HepG2 (cell line): ENCODE data around the gene PDZD2. TPM values are rescaled to one million over a fixed set of nuclear protein-coding genes. Genes with fewer than 3 reads are reported as not detected.

Experiments used
- ATAC-seq: fragments of 200-7000 bp; cut with Tn5 transposase; 3 replicates; pipeline ENCODE4 v1.9.1; 2020; ENCODE audit warnings: mild to moderate bottlenecking, moderate library complexity
- BruUV-seq: library from RNA; stranded (reverse); fragments of 400-500 nt; replicated peaks from 2 replicates; lab custom pipeline; 2021; lab: Mats Ljungman, UMichigan
- CTCF ChIA-PET: fragments of 300-600 bp; formaldehyde crosslinking; extraction: SDS; loops from one replicate; lab custom pipeline; 2021; ENCODE audit warnings: low total read pairs, inconsistent platforms, low intra/inter-chr PET ratio; lab: Yijun Ruan, JAX
- POLR2A ChIA-PET: fragments of 350-600 bp; sonication (Branson Sonifier 250); formaldehyde crosslinking; loops from one replicate; lab custom pipeline; 2020; ENCODE audit warnings: antibody characterized with exemption, inconsistent platforms; lab: Yijun Ruan, JAX
- DNase-seq: peaks from one replicate; pipeline ENCODE4 v3.0.0-alpha.2; 2015; ENCODE audit warnings: low spot score
- FAIRE-seq: peaks from 3 replicates; lab custom pipeline; 2011; peaks lifted over from hg19 to GRCh38; lab: Jason Lieb, UNC
- H2AFZ ChIP-seq: one replicate; pipeline ENCODE4 v1.6.1; 2011; ENCODE audit warnings: low read length, inconsistent platforms
- H3K27ac ChIP-seq: fragments of 300-600 bp; 3 replicates; pipeline ENCODE4 v1.8.0; 2011; ENCODE audit warnings: mixed run types, mild to moderate bottlenecking, mixed read lengths, low read length, inconsistent platforms; ENCODE audit not compliant: insufficient read depth; ENCODE audit errors: extremely low read length
- H3K27me3 ChIP-seq, 2 experiments: fragments of 200-600 bp in 1 of 2; 2 replicates in 1 of 2; 3 replicates in 1 of 2; pipeline versions ENCODE4 v1.6.0 to v1.8.0; 2011; ENCODE audit warnings: low read length in 2 of 2, mild to moderate bottlenecking in 2 of 2, moderate library complexity in 2 of 2, inconsistent platforms in 1 of 2; ENCODE audit not compliant: insufficient read depth in 2 of 2, control insufficient read depth in 1 of 2
- H3K36me3 ChIP-seq, 2 experiments: fragments of 200-600 bp in 1 of 2; replicated peaks in 1 of 2; 2 replicates in 1 of 2; 3 replicates in 1 of 2; pipeline versions ENCODE4 v1.5.1 to v1.8.0; 2011; ENCODE audit warnings: low read length in 2 of 2, inconsistent platforms in 1 of 2; ENCODE audit not compliant: insufficient read depth in 2 of 2, control insufficient read depth in 1 of 2
- H3K4me1 ChIP-seq: 2 replicates; pipeline ENCODE4 v1.5.1; 2012; ENCODE audit warnings: low read length, inconsistent platforms; ENCODE audit not compliant: insufficient read depth
- H3K4me2 ChIP-seq: 2 replicates; pipeline ENCODE4 v1.6.0; 2011; ENCODE audit warnings: low read depth, low read length, inconsistent platforms
- H3K4me3 ChIP-seq, 3 experiments: fragments of 200-600 bp in 1 of 3; sonication (generic), shearing (Covaris generic) in 1 of 3; replicated peaks in 1 of 3; 2 replicates each; pipeline ENCODE4 v1.5.1; 2011 to 2016; ENCODE audit warnings: low read length in 3 of 3, inconsistent platforms in 2 of 3, low read depth in 2 of 3, mild to moderate bottlenecking in 2 of 3, control low read depth in 1 of 3, mixed read lengths in 1 of 3; ENCODE audit not compliant: insufficient read depth in 1 of 3
- H3K79me2 ChIP-seq: one replicate; pipeline ENCODE4 v1.6.1; 2011; ENCODE audit warnings: low read length, inconsistent platforms; ENCODE audit not compliant: insufficient read depth
- H3K9ac ChIP-seq: 2 replicates; pipeline ENCODE4 v1.6.0; 2011; ENCODE audit warnings: mild to moderate bottlenecking, low read depth, low read length, inconsistent platforms; ENCODE audit not compliant: insufficient read depth
- H3K9me3 ChIP-seq: 2 replicates; pipeline ENCODE4 v1.5.1; 2012; ENCODE audit warnings: mild to moderate bottlenecking, low read length
- H4K20me1 ChIP-seq: 2 replicates; pipeline ENCODE4 v1.6.0; 2011; ENCODE audit warnings: inconsistent platforms, mild to moderate bottlenecking, low read length, moderate library complexity; ENCODE audit not compliant: insufficient read depth
- JUND ChIP-seq: sonication (generic); formaldehyde crosslinking; IDR thresholded peaks from 2 replicates; pipeline ENCODE4 v1.8.0; 2022; ENCODE audit warnings: mild to moderate bottlenecking, missing genetic modification reagents
- RERE ChIP-seq: IDR thresholded peaks from 2 replicates; pipeline ENCODE4 v1.6.1; 2016; ENCODE audit warnings: low read depth, missing genetic modification reagents, missing compliant biosample characterization
- ZBTB4 ChIP-seq: sonication (generic); formaldehyde crosslinking; IDR thresholded peaks from 2 replicates; pipeline ENCODE4 v1.4.0; 2020; ENCODE audit warnings: missing genetic modification reagents, mild to moderate bottlenecking, borderline replicate concordance
- ZNF775 ChIP-seq: sonication (generic); formaldehyde crosslinking; IDR thresholded peaks from 2 replicates; pipeline ENCODE4 v1.4.0; 2020; ENCODE audit warnings: missing genetic modification reagents, mild to moderate bottlenecking, moderate library complexity, borderline replicate concordance
- WGBS: methylation state at CpG from one replicate; pipeline ENCODE4 v1.1.6; 2017; ENCODE audit warnings: low lambda C conversion rate; 5-methylcytosine and 5-hydroxymethylcytosine counted together
- in situ Hi-C: cut with HindIII; loops from 2 replicates; pipeline ENCODE4 v1.10.0; 2017; ENCODE audit warnings: low pct_unique_long_range_greater_than_20kb; ENCODE audit not compliant: extremely low pct_ligation_motif_present
- intact Hi-C: fragments of 100-400 bp; cut with micrococcal nuclease; formaldehyde crosslinking; loops from one replicate; pipeline ENCODE4 v1.10.0; 2022; ENCODE audit not compliant: unreplicated experiment
- polyA plus RNA-seq, 8 experiments: library from polyadenylated mRNA; depleted of rRNA in 3 of 8; stranded (reverse) in 7 of 8; unstranded in 1 of 8; fragments of >200 nt; fragmentation: Illumina TruSeq in 4 of 8; extraction: Trizol in 4 of 8; gene quantifications; 2 replicates each; pipeline versions ENCODE4 v1.2.1 to v1.2.3, GENCODE V29; 2011 to 2016; ENCODE audit warnings: low read depth in 4 of 8, missing spikeins in 1 of 8, mixed read lengths in 1 of 8; ENCODE audit not compliant: insufficient read depth in 1 of 8
- total RNA-seq, 5 experiments: library from RNA; depleted of rRNA; stranded (reverse); fragments of >200 nt; fragmentation: Illumina TruSeq; extraction: Trizol; gene quantifications; 2 replicates each; pipeline ENCODE4 v1.2.3, GENCODE V29; 2016; ENCODE audit warnings: low read depth in 1 of 5
- TF ChIP-seq, protein P1 (sequence below): sonication (generic); formaldehyde crosslinking; IDR thresholded peaks from 2 replicates; pipeline ENCODE4 v1.8.0; 2022; ENCODE audit warnings: missing genetic modification reagents, low read depth, mild to moderate bottlenecking, borderline replicate concordance
- TF ChIP-seq, protein P2 (sequence below): sonication (generic); formaldehyde crosslinking; conservative IDR thresholded peaks from 2 replicates; pipeline ENCODE4 v1.8.1; 2023; ENCODE audit warnings: missing genetic modification reagents
- TF ChIP-seq, protein P3 (sequence below): sonication (generic); formaldehyde crosslinking; conservative IDR thresholded peaks from 2 replicates; pipeline ENCODE4 v1.8.0; 2022; ENCODE audit warnings: missing genetic modification reagents

Gene PDZD2
- total and polyA plus RNA-seq, 2 of the 13 experiments (the other 11 are each of a cell fraction or from before 2014, with no cell fraction given), result 0.04 TPM; not detected in 1

- in situ Hi-C loops, result no loop called here
These were observed 206.4 kb downstream of the PDZD2 start for GRCh38 chr5:31845361-31845760.

More at GRCh38 chr5:31845361-31845760, 206.4 kb downstream of the PDZD2 start:
- H3K27ac ChIP-seq, result no peak overlapping the region
- BruUV-seq, result no TSS peak
- CTCF ChIA-PET, result no interaction called here
- H4K20me1 ChIP-seq, result no peaks in the 10 kb centered on the region
- no peak overlapping the region for H3K4me3 ChIP-seq
- POLR2A ChIA-PET, result no interaction called here
- ATAC-seq, result no peak
- TF ChIP-seq ZBTB4 (CRISPR knock-in tag) (no peak), JUND (no peak), RERE (no peak), ZNF775 (CRISPR knock-in tag) (no peak)
- TF ChIP-seq, protein P1, sequence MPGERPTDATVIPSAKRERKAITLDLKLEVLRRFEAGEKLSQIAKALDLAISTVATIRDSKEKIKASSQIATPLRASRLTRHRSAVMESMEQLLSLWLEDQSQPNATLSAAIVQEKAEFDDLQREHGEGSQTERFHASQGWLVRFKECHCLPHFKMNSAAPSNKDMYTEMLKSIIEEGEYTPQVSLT (CRISPR knock-in tag), result no peak
- TF ChIP-seq, protein P2, sequence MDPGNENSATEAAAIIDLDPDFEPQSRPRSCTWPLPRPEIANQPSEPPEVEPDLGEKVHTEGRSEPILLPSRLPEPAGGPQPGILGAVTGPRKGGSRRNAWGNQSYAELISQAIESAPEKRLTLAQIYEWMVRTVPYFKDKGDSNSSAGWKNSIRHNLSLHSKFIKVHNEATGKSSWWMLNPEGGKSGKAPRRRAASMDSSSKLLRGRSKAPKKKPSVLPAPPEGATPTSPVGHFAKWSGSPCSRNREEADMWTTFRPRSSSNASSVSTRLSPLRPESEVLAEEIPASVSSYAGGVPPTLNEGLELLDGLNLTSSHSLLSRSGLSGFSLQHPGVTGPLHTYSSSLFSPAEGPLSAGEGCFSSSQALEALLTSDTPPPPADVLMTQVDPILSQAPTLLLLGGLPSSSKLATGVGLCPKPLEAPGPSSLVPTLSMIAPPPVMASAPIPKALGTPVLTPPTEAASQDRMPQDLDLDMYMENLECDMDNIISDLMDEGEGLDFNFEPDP (CRISPR knock-in tag), result no peak
- TF ChIP-seq, protein P3, sequence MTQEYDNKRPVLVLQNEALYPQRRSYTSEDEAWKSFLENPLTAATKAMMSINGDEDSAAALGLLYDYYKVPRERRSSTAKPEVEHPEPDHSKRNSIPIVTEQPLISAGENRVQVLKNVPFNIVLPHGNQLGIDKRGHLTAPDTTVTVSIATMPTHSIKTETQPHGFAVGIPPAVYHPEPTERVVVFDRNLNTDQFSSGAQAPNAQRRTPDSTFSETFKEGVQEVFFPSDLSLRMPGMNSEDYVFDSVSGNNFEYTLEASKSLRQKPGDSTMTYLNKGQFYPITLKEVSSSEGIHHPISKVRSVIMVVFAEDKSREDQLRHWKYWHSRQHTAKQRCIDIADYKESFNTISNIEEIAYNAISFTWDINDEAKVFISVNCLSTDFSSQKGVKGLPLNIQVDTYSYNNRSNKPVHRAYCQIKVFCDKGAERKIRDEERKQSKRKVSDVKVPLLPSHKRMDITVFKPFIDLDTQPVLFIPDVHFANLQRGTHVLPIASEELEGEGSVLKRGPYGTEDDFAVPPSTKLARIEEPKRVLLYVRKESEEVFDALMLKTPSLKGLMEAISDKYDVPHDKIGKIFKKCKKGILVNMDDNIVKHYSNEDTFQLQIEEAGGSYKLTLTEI (CRISPR knock-in tag), result no peak
- H3K4me1 ChIP-seq, result no peaks in the 10 kb centered on the region
- no peaks in the 10 kb centered on the region for H3K36me3 ChIP-seq
- H3K27me3 ChIP-seq, result peaks cover 0 to 15% of the 10 kb centered on the region in 2 experiments; a peak in 3 of 5 replicates
- intact Hi-C loops, result no loop called here
- H3K79me2 ChIP-seq, result no peaks in the 10 kb centered on the region
- no peak overlapping the region for H2AFZ ChIP-seq
- DNase-seq, result no peak
- H3K9me3 ChIP-seq, result no peaks in the 10 kb centered on the region
- 0% methylated on average over 3 of the region's 3 CpGs for WGBS
- FAIRE-seq, result no peak
- H3K4me2 ChIP-seq, result no peak overlapping the region
- no peak overlapping the region for H3K9ac ChIP-seq
